ENCODE measurements around the gene KRT78. TPM values are rescaled to one million over a fixed set of nuclear protein-coding genes. Genes with fewer than 3 reads are reported as not detected.

KRT78 gene
- polyA plus RNA-seq, 2 of the 4 experiments (the other 2 are of a cell fraction): 0.09 to 0.12 TPM

DNA sequence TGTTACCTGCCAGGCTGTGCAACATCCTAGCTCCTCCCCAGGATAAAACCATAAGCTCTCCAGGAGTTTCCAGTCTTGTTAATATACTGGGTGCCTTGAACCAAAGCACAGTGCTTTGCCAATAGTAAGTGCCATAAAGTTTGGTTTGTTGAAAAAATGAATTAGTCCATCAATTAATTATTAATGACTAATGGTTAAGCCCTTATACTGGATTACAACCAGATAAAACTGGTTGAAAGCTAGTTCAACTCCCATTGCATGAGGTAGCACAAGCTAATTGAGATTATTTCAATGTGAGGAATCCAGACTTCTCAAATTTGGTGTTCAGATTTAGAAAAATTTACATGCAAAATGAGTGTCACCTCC is 51.3 kb downstream of the KRT78 start (continued):
- TF ChIP-seq, protein P1, sequence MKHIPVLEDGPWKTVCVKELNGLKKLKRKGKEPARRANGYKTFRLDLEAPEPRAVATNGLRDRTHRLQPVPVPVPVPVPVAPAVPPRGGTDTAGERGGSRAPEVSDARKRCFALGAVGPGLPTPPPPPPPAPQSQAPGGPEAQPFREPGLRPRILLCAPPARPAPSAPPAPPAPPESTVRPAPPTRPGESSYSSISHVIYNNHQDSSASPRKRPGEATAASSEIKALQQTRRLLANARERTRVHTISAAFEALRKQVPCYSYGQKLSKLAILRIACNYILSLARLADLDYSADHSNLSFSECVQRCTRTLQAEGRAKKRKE (CRISPR knock-in tag; IDR thresholded peaks at IDR 0.05; ENCODE audit: low read depth): no peak
- TF ChIP-seq NFE2L2 (conservative IDR thresholded peaks at IDR 0.05; ENCODE audit: low read length) (no peak), NR3C1 (IDR thresholded peaks at IDR 0.05) (no peak), HEYL (CRISPR knock-in tag; IDR thresholded peaks at IDR 0.05) (no peak), SMC3 (IDR thresholded peaks at IDR 0.05) (no peak), JUNB (IDR thresholded peaks at IDR 0.05) (no peak), CBX8 (IDR thresholded peaks at IDR 0.05) (no peak)

DNA sequence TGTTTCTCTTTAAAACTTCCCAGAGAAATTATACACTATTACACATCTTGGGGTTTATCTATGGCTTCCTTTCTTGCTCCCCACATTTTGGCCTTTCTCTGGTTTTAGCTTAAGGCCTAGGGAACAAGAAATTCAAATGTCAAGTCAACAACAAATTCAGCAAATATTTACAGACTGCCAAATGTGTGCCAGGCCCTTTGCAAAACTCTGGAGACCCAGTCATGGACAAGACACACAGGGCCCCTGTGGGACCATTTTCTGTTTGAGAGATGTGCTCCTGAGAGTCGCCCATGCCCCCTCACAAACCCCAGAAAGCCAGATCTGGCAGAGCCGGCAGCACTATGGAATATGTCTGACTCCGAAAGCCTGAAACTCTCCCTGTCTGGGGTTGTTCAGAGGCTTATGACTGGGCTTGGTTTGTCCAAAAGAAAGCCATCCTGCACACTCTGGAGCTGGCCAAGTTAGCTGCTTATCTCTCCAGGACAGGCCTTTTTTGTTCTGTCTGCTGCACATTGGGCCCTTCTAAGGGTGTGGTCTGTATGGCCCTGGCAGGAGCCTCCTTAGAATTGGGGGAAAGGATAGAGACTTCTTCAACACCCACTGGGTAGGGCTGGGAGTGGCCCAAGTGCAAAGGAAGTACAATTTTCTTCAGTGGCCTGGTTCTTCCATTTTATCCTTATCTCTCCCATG is 51.8 kb downstream of the KRT78 start:
- H3K4me3 ChIP-seq: no peak overlapping the region
- H3K9me3 ChIP-seq: no peaks in the 10 kb centered on the region
- CTCF ChIA-PET: interaction anchor here (0.6 to 1.7 kb wide), 7 partner anchors 9 to 640 kb away, joined by 3 to 4 read pairs (median 3); no protein-coding TSS in a partner anchor
- no peak overlapping the region for H3K4me2 ChIP-seq
- POLR2A ChIA-PET: no interaction called here
- FAIRE-seq: no peak
- TF ChIP-seq, protein P2, sequence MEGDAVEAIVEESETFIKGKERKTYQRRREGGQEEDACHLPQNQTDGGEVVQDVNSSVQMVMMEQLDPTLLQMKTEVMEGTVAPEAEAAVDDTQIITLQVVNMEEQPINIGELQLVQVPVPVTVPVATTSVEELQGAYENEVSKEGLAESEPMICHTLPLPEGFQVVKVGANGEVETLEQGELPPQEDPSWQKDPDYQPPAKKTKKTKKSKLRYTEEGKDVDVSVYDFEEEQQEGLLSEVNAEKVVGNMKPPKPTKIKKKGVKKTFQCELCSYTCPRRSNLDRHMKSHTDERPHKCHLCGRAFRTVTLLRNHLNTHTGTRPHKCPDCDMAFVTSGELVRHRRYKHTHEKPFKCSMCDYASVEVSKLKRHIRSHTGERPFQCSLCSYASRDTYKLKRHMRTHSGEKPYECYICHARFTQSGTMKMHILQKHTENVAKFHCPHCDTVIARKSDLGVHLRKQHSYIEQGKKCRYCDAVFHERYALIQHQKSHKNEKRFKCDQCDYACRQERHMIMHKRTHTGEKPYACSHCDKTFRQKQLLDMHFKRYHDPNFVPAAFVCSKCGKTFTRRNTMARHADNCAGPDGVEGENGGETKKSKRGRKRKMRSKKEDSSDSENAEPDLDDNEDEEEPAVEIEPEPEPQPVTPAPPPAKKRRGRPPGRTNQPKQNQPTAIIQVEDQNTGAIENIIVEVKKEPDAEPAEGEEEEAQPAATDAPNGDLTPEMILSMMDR (IDR thresholded peaks at IDR 0.05): no peak
- TF ChIP-seq PHF8 (IDR thresholded peaks at IDR 0.05; ENCODE audit: borderline replicate concordance, low read depth) (no peak), ZSCAN20 (CRISPR knock-in tag; IDR thresholded peaks at IDR 0.05) (no peak), EP300 (IDR thresholded peaks at IDR 0.05) (no peak), SREBF2 (IDR thresholded peaks at IDR 0.05) (no peak), TP53 (CRISPR knock-in tag; IDR thresholded peaks at IDR 0.05) (no peak), HOXB13 (CRISPR knock-in tag; IDR thresholded peaks at IDR 0.05; ENCODE audit: low read depth) (no peak), RCOR1 (IDR thresholded peaks at IDR 0.05; ENCODE audit: low read depth, low read length) (no peak), CBX2 (IDR thresholded peaks at IDR 0.05; ENCODE audit: borderline replicate concordance, low read depth) (no peak)
- TF ChIP-seq, protein P3, sequence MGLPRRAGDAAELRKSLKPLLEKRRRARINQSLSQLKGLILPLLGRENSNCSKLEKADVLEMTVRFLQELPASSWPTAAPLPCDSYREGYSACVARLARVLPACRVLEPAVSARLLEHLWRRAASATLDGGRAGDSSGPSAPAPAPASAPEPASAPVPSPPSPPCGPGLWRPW (IDR thresholded peaks at IDR 0.05): no peak
- DNase-seq (ENCODE audit: low read depth in 1 of 2, low spot score in 1 of 2): no peak
- ATAC-seq: no peak
- 83% methylated on average over 3 of the region's 3 CpGs for WGBS (ENCODE audit: missing lambda C conversion rate)
- H3K27ac ChIP-seq: peak overlapping the region; percentile 25 to 89; a peak in 4 of 6 replicates
- H3K4me1 ChIP-seq: peaks cover 58% of the 10 kb centered on the region

DNA sequence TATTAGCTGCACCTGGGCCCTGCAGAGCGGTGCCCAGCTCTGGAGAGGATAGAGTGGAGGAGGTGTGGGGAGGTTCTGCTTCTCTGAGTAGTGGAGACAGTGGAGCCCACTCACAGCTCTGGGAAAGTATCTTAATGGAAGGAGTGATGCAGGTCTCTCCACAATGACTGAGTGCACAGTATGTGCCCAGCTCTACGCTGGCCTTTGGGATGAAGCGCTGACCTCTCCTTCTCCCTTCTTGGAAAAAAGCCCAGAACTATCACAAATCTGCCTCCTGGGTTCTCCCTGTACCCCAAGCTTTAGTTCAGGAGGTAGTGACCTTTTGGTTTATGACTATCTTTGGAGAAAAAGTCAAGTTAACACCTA is 52.4 kb downstream of the KRT78 start:
- FAIRE-seq: no peak
- DNase-seq (ENCODE audit: low read depth in 1 of 2, low spot score in 1 of 2): no peak
- Histone ChIP-seq H3K4me3 (no peak overlapping the region), H3K4me1 (peaks cover 52% of the 10 kb centered on the region), H3K27ac (peak overlapping the region in 1 of 2 experiments; percentile 89; a peak in 3 of 6 replicates), H3K9me3 (no peaks in the 10 kb centered on the region), H3K4me2 (no peak overlapping the region)
- ChIA-PET POLR2A (no interaction called here), CTCF (interaction anchor here (0.6 to 1.7 kb wide), 7 partner anchors 8 to 640 kb away, joined by 3 to 4 read pairs (median 3); no protein-coding TSS in a partner anchor)
- ATAC-seq: no peak
- TF ChIP-seq RARB (CRISPR knock-in tag; IDR thresholded peaks at IDR 0.05): no peak
- no peak for TF ChIP-seq SREBF2 (IDR thresholded peaks at IDR 0.05)
- no peak for TF ChIP-seq HDAC2 (IDR thresholded peaks at IDR 0.05)
- TF ChIP-seq, protein P4, sequence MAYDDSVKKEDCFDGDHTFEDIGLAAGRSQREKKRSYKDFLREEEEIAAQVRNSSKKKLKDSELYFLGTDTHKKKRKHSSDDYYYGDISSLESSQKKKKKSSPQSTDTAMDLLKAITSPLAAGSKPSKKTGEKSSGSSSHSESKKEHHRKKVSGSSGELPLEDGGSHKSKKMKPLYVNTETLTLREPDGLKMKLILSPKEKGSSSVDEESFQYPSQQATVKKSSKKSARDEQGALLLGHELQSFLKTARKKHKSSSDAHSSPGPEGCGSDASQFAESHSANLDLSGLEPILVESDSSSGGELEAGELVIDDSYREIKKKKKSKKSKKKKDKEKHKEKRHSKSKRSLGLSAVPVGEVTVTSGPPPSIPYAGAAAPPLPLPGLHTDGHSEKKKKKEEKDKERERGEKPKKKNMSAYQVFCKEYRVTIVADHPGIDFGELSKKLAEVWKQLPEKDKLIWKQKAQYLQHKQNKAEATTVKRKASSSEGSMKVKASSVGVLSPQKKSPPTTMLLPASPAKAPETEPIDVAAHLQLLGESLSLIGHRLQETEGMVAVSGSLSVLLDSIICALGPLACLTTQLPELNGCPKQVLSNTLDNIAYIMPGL (CRISPR knock-in tag; IDR thresholded peaks at IDR 0.05; ENCODE audit: borderline replicate concordance): no peak
- TF ChIP-seq FOXS1 (CRISPR knock-in tag; IDR thresholded peaks at IDR 0.05): no peak
- TF ChIP-seq ESRRA (IDR thresholded peaks at IDR 0.05; ENCODE audit: borderline replicate concordance, low read length): no peak
- no peak for TF ChIP-seq POLR2A (IDR thresholded peaks at IDR 0.05; ENCODE audit: low read length)
- TF ChIP-seq, protein P5, sequence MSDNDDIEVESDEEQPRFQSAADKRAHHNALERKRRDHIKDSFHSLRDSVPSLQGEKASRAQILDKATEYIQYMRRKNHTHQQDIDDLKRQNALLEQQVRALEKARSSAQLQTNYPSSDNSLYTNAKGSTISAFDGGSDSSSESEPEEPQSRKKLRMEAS (IDR thresholded peaks at IDR 0.05): no peak
- WGBS (ENCODE audit: missing lambda C conversion rate): 98% methylated on average over 3 of the region's 3 CpGs

All from A549 (cell line).